GM18907 (cell line): ENCODE data around the gene DKK3.

Source experiments
- ATAC-seq: cut with Tn5 transposase; IDR thresholded peaks from one replicate; pipeline ENCODE4 v1.9.1; 2021; ENCODE audit warnings: mild to moderate bottlenecking, moderate library complexity; ENCODE audit not compliant: unreplicated experiment

Gene DKK3

DNA sequence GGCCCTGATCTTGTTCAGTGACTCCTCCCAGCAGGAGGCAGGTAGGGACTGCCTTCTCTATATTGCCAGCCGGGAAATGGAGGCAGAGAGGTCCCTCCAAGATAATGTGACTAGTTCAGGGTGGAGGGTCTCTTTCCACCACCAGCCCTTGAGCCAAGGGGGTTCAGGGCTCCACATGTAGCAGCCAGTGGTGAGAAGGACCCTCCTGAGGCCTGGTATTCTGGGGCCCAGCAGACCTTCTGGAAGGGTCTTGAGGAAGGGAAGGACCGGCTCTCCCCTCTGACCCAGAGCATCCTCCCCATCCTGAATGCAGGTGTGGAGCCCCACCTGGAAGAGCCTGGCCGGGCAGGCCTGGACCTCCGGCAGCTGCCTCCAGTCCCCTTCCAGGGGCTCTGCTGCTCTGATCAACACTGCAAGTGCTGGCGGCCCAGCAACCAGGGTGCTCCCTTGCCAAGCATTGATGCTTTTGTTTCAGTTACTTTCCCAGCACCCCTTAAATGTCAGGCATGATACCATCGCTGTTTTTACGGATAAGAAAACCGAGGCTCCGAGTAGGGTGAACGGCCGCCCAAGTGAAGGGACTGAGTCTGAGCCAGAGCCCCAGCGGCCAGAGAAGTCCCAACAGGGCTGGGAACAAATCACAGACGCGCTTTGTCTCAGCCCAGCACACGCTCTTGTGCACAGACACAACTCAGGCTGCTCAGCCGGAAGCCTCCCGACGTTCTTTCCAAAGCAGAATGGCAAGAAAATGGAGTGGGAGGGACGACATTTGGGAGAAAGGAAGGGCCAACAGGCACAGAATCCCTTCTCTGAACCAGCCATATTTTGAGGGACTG is 38.8 kb downstream of the DKK3 start:
- no peak for ATAC-seq

DNA sequence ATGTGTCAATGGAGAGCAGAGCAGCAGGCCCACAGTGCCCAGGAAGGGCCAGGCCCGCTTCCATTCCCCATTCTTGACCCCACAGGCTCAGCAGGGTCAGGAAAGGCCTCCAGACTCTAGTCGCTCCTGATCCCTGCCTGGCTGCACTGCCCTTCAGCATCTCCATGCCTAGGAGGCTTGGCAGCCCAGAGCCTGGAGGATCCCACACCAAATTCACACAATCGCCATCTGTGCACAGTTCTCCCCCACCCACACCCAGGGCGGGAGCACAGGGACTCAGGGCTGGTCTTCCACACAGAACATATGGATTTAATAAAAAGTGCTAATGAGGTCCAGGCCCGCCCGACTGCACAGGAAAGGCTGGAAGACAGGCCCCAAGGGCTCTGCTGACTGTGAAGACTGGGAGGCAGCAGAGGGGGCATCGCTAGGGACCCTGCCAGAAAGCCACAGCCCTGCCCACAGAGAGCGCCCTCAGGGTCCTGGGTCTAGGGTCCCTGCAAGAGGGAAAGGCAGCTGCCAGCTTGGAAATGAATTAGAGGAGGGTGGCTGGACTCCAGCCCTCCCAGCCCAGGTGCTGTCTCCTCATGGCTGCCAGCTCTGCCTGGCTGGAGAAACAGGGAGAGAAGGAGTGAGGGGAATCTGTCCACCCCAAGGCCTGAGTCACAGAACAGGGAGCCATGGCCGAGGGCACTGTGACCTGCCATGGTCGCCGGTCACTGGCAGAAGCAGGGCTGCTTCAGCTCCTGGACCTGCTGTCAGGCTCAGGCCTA is 39.7 kb downstream of the DKK3 start:
- ATAC-seq = no peak

DNA sequence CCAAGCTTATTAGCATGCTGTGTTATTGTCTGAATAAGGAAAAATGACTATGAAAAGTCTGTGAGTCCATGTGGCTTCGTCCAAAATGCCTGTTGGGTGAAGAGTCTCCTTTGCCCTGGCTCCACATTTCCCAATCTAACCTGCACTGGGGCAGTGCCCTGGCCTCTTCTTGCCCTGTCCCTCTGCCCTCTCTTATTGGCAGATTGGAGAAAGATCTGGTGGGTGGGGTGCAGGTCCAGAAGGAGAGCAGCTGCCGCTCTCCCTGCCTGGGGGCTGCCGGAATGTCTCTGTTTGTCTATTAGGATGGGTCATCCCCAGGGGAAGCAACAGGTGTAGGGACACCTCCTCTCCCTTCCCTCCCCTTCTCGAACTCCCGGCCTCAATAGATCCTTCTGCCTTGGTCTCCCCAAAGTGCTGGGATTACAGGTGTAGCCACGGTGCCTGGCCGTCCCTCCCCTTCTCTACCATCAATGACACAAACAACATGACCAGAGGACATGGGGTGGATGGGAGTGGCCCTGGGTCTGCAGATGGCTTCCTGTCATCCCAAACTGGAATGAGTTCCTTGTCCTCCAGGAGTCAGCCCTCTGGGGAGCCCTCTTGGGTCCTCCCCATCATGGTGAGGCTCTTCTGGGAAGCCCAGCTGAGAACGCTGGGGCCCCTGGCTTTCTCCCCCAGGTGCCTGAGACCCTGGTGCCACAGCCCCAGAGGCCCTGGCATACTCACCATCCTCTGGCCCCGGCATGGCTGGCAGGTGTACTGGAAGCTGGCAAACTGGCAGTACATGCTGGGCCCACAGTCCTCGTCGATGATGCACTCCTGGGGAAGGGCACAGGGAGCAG is 40.5 kb downstream of the DKK3 start:
- ATAC-seq = no peak

DNA sequence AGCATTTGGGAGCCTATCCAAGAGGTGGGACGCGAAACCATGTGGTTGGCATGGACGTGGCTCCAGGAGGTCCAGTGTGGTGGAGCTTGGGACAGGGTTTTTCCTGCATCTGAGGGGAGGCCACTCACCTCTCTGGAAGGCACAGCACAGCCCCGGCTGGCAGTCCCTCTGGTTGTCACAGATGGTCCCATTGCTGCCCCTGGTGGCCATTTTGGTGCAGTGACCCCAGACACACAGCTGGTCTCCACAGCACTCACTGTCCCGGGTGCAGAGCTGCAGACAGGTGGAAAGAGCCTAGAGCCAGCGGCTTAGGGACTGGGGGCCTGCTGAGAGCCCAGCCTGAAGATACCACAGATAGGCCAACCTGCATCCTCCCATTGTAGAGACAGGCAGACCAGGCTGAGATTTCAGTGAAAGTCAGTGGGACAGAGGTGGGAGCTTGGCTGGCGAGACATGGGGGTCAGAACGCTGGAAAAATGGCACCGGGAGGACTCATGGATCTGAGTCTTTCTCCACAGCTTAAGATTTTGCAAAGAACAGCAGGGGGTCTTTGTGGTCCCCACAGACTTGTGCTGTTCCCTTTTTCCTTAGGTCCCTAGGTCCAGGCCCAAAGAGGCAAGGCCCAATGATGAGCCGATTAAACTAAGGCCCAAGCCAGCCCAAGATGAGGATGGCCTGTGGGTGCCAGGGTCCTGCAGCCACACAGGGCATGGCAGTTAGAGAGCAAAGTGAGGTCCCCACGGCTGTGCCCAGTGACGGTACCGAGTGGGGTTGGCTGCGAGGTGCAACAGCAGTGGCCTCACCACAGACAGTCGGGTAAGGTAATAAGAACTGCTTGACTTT is 41.4 kb downstream of the DKK3 start:
- peak; percentile 93 for ATAC-seq

DNA sequence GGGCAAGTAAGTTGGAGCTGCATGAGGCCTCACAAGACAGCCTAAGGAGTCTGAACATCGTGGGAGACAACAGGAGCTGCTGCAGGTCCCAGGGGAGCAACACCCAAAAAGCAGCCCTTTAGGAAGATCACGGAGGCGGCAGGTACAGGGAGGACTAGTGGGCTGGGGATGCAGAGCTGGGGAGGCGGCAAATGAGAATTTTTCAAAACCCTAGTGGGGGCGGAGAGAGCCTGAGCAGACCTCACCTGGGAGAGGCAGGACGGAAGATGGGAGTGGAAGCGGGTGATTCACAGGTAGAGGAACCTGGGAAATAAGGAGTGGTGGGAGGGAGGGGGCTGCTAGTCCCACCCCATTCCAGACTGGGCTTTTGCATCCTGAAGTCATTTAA is 42.1 kb downstream of the DKK3 start:
- ATAC-seq = no peak

DNA sequence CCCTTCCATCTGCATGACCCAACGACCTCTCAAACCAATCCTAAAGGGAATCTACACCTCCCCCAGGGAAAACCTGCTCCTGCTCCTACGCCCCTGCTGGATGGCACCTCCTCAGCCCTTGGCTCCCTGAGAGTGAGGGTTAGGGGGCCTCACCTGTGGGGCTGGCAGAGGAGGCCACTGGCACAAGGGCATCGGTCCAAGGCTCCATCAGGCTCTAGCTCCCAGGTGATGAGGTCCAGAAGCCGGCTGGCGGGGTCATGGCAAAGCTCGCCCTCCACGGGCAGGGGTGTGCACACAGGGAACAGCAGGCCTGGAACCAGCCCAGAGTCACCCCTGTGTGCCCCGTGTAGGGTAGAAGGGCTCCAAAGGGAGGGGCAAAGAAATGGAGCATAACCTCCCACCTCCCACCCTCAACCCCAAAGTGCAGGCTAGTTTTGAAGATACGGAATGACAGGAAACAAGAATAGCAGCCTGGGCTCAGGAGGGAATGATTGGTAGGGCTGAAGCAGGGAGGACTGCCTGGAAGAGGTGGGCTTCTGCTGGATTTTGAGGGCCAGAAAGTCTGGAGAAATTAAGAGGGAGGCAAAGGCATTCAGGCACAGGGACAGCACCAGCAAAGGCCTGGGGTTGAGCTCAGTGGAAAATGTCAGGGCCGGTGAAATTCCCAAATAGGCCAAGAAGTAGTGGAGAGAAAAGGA is 42.6 kb downstream of the DKK3 start:
- ATAC-seq = no peak

DNA sequence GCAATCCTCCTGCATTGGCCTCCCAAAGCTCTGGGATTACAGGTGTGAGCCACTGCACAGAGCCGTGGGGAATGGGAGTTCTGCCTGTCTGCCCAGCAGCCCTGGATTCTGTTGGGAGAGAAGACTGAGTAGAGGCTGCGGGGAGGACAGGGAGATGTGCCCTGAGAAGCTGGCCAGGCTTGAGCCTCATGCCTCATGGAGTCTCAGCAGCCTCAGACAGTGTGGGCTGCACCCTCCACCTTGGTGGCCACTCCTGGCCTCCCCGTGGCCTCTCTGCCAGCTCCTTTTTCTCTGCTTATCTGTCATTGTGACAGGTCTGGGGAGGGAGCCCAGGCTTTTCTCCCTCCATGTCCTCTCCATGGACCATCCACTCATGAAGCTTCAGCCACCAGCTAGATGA is 43.2 kb downstream of the DKK3 start:
- ATAC-seq = no peak

DNA sequence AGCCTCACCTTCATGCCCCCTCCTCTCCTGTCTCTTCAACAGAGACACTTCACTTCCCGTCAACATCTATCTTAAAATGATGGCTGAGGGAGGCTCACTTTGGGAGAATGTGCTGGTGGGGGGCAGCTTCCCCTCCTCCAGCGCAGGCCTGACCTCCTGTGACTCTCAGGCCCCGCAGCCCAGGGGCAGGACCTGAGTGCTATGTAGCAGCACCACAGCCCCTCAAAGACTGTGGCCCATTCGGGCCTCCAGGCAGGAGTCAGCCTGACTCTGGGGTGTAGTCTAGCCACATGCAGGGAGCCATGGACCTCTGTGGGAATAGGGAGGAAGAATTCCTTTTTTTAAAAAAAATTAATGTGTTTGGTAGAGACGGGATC is 43.7 kb downstream of the DKK3 start:
- ATAC-seq = no peak

DNA sequence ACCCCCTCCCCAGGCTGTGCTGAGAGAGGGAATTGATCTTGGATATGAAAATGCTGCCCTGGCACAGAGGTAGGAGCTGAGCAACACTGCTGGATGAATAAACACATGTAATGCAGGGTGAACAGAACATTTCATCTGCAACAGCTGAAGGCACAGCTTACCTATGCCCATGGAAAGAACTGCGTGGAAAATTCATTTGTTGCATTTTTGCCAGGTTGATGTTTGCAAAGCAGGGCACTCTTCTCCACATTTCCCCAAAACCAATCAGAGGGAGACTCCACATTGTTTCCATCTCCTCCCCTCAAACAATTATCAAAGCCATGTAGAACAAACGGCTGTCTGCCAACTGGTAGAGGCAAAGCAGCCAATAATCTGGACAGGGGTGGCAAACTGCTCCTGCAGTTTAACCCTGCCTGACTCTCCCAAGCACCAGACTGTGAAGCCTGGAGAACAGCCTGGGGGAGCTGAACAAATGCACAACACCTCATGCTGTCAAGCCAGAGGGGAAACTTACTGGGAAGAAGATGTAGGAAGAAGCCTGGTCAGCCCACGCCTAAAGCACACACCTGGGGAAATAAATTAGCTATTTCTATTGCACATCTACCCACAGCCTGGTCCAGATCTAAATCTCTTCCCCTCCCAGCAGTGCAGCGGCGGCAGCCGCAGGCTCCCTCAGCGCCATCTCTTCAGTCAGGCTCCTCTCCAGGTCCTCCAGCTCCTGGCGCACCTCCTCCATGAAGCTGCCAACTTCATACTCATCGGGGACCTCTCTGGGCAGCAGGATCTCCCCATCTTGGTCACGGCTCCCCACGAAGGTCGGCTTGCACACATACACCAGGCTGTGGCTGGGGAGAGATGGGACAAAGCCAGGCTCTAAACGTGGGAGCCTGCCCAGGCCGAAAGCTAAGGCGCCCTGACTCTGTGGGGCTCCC is 44.3 kb downstream of the DKK3 start:
- ATAC-seq = no peak

DNA sequence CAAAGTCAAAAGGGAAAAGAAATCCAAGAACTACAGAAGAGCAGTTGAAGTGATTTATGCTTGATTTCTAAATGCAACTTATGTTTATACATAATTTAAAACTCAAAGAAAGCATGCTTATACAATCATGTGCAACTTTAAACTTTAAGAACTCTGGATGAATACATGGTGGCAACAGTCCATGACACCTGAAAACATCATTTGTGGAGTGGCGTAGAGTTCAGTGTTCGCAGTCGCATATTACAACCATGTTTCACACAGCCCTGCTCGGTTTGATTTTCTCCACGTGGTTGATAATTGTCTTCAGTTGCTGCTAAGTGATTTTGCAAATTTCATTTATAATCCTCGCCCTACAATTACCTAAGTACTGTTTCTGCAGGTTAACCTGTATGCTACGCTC is 45.4 kb downstream of the DKK3 start:
- ATAC-seq = no peak

DNA sequence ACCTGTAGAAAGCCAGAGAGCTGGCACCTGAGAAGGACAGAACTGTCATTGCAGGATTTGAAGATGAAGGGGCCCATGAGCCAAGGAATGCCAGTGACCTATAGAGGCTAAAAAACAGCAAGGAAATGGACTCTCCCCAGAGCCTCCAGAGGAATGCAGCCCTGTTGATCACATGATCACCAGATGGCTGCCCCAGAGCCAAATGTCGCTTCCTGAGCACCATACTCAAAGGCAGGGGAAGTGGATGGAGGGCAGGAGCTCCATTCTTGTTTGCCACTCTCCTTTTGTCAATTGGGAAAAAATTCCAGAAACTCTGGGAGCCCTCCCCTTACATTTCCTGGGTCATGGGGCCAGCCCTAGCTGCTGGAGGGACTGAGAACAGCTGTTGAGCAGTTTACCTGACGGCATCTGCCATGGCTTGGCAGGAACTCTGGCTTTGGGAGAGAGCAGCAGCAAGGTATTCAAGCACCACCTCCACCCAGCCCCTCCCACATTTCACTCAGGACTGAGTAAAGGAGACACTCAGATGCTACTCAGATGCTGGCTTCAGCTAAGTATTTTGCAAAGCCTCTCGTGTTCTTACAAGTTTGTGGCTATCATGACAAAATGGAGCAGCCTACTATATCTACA is 46.9 kb downstream of the DKK3 start:
- ATAC-seq = no peak

DNA sequence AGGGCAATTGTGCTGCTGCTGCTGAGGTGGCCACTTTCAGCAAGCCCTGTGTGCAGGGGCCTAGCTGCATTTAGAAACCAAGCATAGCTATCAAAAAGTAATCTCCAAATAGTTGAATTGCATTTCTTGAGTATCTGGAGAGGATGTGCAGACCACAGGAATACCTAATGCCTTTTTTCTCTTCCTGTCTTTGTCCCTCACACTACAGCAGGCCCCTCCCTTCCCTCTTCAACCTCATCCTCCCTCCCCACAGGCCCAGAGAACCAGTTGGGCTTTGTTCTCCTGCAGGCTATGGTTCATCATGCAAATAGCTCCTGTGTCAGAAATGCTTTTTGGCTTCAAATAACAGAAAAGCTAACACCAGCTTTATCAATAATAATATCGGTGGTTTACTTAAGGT is 47.7 kb downstream of the DKK3 start:
- ATAC-seq = no peak

DNA sequence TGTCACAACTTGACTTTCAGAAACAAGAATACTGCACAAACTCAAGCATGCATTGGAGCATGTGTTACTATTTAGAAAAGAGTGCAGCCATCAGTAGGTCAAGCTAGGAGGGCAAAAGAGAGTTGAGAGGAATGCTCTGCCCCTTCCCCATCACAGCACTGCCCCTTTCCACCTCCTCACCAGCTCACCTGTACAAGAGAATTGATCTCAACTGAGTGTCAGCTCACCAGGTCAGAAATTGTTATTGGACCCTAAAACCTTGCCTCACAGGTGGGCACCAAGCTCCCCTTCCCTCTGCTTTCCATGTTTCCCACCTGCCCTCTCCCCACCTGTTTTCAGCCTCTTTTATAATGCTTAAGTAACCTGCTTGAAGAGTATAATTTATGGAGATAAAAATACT is 48.8 kb downstream of the DKK3 start:
- ATAC-seq = no peak

DNA sequence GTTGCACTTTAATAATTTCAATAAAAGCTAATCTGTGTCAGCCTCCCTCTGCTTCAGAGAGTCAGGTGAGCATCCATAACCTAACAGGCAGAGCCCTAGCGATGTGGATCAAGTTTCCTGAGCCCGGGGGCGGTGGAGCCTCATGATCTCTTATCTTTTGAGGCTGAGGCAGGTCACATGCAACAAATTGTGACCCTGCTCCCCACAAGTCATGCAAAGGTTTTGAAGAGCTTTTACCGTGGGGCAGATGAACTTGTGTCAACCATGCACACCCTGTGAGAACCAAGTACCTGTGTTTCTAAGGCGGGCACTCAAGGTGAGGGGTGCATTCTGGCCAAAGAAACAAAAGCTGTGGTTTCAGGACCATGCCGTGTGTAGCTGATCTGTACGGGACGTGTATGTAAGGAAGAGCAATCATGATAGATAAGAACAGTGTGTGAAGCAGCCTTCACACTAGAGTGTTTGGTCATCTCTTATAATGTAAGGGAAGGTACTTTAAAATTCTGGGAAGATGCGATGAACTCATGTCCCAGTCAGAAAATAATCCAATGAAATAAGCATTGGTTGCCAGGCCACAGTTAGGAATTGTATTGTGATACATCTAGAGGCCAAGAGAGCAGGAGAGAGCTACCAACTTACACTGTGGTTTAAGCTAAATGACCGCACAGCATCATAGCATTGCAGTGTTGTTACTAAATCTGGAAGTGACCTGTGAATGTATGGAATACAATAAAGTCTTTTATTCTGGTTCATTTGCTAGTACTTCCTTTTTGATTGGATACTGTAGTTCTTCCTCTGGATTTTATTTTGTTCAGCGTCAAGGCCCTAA is 49.8 kb downstream of the DKK3 start:
- no peak for ATAC-seq

DNA sequence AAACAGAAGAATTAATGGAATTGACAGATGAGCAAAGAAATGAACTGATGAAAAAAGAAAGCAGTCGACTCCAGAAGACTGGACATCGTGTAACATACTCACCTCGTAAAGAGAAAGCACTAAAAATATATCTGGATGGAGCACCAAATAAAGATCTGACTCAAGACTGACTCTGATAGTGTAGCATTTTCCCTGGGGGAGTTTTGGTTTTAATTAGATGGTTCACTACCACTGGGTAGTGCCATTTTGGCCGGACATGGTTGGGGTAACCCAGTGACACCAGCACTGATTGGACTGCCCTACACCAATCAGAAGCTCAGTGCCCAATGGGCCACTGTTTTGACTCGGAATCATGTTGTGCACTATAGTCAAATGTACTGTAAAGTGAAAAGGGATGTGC is 52.4 kb downstream of the DKK3 start:
- no peak for ATAC-seq

DNA sequence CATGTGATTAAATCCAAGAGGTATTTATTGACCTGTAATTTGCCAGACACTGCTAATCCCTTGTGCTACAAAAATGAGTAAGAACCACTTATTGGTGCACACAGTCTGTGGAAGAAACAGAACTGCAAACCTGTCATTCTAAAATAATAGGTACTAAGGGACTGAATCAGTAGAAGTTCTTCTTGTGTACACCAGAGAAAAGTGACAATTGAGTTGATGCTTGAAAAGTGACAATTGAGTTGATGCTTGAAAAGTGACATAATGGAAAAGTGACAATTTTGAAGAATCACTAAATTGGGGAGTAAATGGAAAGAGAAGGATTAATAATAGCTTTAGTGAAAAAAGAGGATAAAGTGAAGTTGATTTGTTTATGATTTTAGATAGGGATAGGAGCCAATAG is 56.4 kb downstream of the DKK3 start:
- no peak for ATAC-seq

DNA sequence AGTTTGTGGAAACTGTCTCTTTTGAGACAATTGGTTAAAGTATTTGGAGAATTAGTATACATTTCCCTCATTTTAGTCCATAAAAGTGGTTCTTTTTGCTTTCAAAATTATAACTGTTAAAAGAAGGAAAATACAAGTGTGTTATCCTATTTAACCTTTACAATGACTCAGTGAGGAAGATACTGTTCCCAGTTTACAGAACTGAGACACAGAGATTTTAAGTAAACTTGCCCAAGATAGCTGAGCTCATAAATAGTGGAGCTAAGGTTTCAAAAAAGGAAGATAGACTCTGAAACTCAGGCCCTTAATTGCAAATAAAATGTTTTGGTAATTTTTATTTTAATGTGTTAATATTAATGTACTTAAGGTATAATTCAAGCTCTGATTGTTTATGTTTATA is 58.9 kb downstream of the DKK3 start:
- ATAC-seq = no peak
